Kidney (tissue), 14 donors: ENCODE measurements around the gene NR4A1. TPM values are rescaled to one million over a fixed set of nuclear protein-coding genes. Genes with fewer than 3 reads are reported as not detected.
A peak's percentile ranks its signal among the peaks of the same experiment; 100 is the strongest.

Experiments used
- DNase-seq, 5 donors: peaks; one replicate each; pipeline ENCODE4 v3.0.0-alpha.2; 2013 to 2020
- FAIRE-seq: peaks from 2 replicates; lab custom pipeline; 2012; peaks lifted over from hg19 to GRCh38; lab: Jason Lieb, UNC
- H3K27ac ChIP-seq, 2 donors: one replicate each; pipeline ENCODE4 v1.7.0; 2013; ENCODE audit warnings: low read depth in 2 of 2, low read length in 2 of 2, inconsistent platforms in 1 of 2
- H3K27me3 ChIP-seq: one replicate; pipeline ENCODE4 v1.7.1; 2013; ENCODE audit warnings: low read length, inconsistent platforms; ENCODE audit not compliant: control insufficient read depth, insufficient read depth
- H3K36me3 ChIP-seq, 3 donors: one replicate each; pipeline versions ENCODE4 v1.7.0 to v1.7.1; 2013; ENCODE audit warnings: low read length in 3 of 3, control low read depth in 1 of 3, inconsistent platforms in 1 of 3; ENCODE audit not compliant: insufficient read depth in 3 of 3, control insufficient read depth in 2 of 3
- H3K4me1 ChIP-seq, 3 donors: one replicate each; pipeline versions ENCODE4 v1.7.0 to v1.7.1; 2013; ENCODE audit warnings: low read length in 3 of 3, inconsistent platforms in 1 of 3, low read depth in 1 of 3; ENCODE audit not compliant: control insufficient read depth in 2 of 3, insufficient read depth in 2 of 3
- H3K4me3 ChIP-seq, 3 donors: one replicate each; pipeline versions ENCODE4 v1.7.0 to v1.8.1; 2013; ENCODE audit warnings: low read length in 3 of 3, control low read depth in 1 of 3, inconsistent platforms in 1 of 3
- H3K9ac ChIP-seq, 3 donors: one replicate each; pipeline versions ENCODE4 v1.7.0 to v1.7.1; 2013; ENCODE audit warnings: low read length in 3 of 3, control low read depth in 1 of 3, inconsistent platforms in 1 of 3
- H3K9me3 ChIP-seq, 3 donors: one replicate each; pipeline versions ENCODE4 v1.7.0 to v1.7.1; 2013; ENCODE audit warnings: low read length in 3 of 3, control low read depth in 1 of 3, inconsistent platforms in 1 of 3; ENCODE audit not compliant: control insufficient read depth in 2 of 3, insufficient read depth in 1 of 3
- CTCF ChIP-seq: IDR thresholded peaks from 3 replicates; pipeline ENCODE4 v1.5.1; 2012; ENCODE audit warnings: mild to moderate bottlenecking, moderate library complexity, borderline replicate concordance; ENCODE audit not compliant: insufficient read depth; ENCODE audit errors: extremely low read depth
- intact Hi-C: fragments of 100-400 bp; cut with DNase I; formaldehyde crosslinking; loops from one replicate; pipeline ENCODE4 v1.11.1; 2022
- polyA plus RNA-seq: library from polyadenylated mRNA; stranded (reverse); fragments of 350-450 nt; fragmentation: Illumina TruSeq; extraction: RNeasy Lipid Tissue Mini Kit (QIAGEN cat#74804); gene quantifications from one replicate; pipeline ENCODE4 v1.2.3, GENCODE V29; 2014; ENCODE audit warnings: low read depth, low replicate concordance; ENCODE audit not compliant: insufficient read depth
- total RNA-seq: library from RNA; stranded (reverse); fragmentation: NEBNext Ultra II Directional; extraction: Animal tissue kit (Norgen Biotek cat#: 25700); gene quantifications from one replicate; pipeline ENCODE4 v1.2.1, GENCODE V29; 2021
- donor health status: control.
- donor health status: control.
- donor health status: control.
- donor health status: control.
- donor health status: control.
- donor health status: DM: yes; HTN: yes; CAD: no.
- donor health status: Normal renal cell carcinoma (clear cell type).

Gene NR4A1
- total and polyA plus RNA-seq, 2 donors from 2014 or later, result 37.2 to 54.1 TPM

GRCh38 chr12:52035926-52036325, 15.3 kb upstream of the NR4A1 start:
- TF ChIP-seq CTCF, result no peak
- peak overlapping the region in 2 of 3 donors; percentile 5 to 80 for H3K9ac ChIP-seq
- intact Hi-C loops, result no loop called here
- peaks cover 0 to 31% (median 22%) of the 10 kb centered on the region in 3 donors for H3K4me1 ChIP-seq
- no peaks in the 10 kb centered on the region for H3K27me3 ChIP-seq
- H3K36me3 ChIP-seq, result no peaks in the 10 kb centered on the region
- no peak for FAIRE-seq
- peak overlapping the region in 1 of 3 donors; percentile 59 for H3K4me3 ChIP-seq
- no peak for DNase-seq
- peak overlapping the region; percentile 64 to 79 for H3K27ac ChIP-seq
- no peaks in the 10 kb centered on the region for H3K9me3 ChIP-seq

- Histone ChIP-seq H3K27ac (peak overlapping the region; percentile 64 to 79), H3K4me3 (peak overlapping the region in 1 of 3 donors; percentile 59)
- no peak for FAIRE-seq
These were observed 14.6 kb upstream of the NR4A1 start for GRCh38 chr12:52036587-52037171.

GRCh38 chr12:52037248-52037861, 13.9 kb upstream of the NR4A1 start:
- Histone ChIP-seq H3K36me3 (no peaks in the 10 kb centered on the region), H3K9ac (peak overlapping the region in 2 of 3 donors; percentile 83 to 86), H3K27me3 (no peaks in the 10 kb centered on the region), H3K4me1 (peaks cover 0 to 27% (median 20%) of the 10 kb centered on the region in 3 donors), H3K9me3 (no peaks in the 10 kb centered on the region), H3K4me3 (peak overlapping the region; percentile 37 to 77 (median 59)), H3K27ac (peak overlapping the region; percentile 59 to 63)
- no peak for FAIRE-seq
- intact Hi-C loops, result no loop called here
- peak; percentile 71 to 88 (median 82) for DNase-seq
- no peak for TF ChIP-seq CTCF

More at GRCh38 chr12:52036587-52037171, 14.6 kb upstream of the NR4A1 start:
- intact Hi-C loops, result no loop called here
- peak overlapping the region in 2 of 3 donors; percentile 5 to 80 for H3K9ac ChIP-seq
- H3K9me3 ChIP-seq, result no peaks in the 10 kb centered on the region
- no peaks in the 10 kb centered on the region for H3K27me3 ChIP-seq
- peaks cover 0 to 31% (median 22%) of the 10 kb centered on the region in 3 donors for H3K4me1 ChIP-seq
- TF ChIP-seq CTCF, result no peak
- DNase-seq, result peak; percentile 75 to 96 (median 86)
- no peaks in the 10 kb centered on the region for H3K36me3 ChIP-seq
